GM21360 (cell line): Measurements from ENCODE around the gene UTS2R.
"Not testable (repeated sequence)": the region's sequence is repeated elsewhere in the genome, so short reads cannot be mapped to it uniquely, and the experiment has no call there.

ENCODE experiments used
- ATAC-seq: cut with Tn5 transposase; IDR thresholded peaks from one replicate; pipeline ENCODE4 v1.9.1; 2021; ENCODE audit warnings: mild to moderate bottlenecking, moderate library complexity; ENCODE audit not compliant: unreplicated experiment

UTS2R gene

GRCh38 chr17:82406131-82406671, 34.6 kb downstream of the UTS2R start:
- no peak for ATAC-seq

GRCh38 chr17:82407255-82407654, 35.7 kb downstream of the UTS2R start:
- ATAC-seq, result no peak

DNA sequence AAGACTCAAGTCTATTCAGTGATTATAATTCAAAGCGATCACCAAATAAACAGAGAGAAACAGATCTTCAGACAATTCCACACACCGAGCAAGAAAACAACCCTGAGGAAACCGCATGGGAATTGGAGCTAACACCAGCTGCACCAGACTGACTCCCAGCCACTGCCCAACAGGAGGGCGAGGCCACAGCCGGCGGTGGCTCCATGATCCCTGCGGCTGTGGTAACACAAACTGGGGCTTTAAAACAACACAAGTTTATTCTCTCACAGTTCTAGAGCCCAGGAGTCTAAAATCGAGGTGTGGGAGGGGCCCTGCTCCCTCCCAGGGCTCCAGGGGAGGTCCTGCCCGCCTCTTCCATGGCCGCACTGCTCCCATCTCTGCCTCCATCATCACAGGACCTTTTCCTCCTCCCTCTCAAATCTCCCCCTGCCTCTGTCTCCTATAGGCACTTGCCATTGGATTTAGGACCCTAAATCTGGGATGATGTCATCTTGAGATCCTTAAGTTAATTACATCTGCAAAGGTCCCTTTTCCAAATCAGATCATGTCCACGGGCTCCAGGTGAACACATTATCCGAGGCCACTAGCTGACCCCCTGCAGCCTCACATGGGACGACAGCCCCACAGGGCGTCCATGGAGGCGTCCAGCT, 36.8 kb downstream of the UTS2R start:
- no peak for ATAC-seq

- ATAC-seq, result no peak
Measured at GRCh38 chr17:82408938-82409318, 37.4 kb downstream of the UTS2R start.

DNA sequence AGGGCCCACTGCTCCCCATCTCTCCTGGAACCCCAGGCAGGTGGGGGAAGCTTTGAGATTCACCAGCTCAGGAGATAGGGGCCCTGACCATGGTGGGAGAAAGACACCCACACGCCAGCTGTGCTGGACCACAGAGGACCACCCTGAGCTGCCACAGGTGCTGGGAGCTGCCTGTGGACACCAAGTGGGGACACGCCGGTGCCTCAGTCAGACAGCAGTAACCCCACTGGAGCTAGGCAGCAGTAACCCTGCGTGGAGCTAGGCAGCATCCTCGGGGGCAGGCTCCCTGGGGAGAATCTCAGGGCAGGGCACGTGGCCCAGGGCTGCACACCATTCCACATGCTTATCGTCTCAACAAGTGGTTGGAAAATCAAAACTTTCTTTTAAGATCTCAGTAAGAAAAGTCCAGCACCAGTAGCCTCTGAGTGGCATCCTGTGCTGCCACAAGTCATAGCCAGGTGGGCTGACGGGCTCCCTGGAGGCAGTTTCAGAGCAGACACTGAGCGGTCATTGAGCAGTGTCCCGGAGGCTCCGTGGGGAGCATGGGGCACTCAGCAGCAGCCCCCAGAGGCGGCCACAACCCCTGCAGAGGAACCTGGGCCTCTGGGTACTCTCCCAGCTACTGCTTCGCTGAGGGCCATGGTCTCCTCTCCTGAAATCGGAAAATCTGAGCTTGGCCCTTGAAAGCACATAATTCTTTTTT, 38.6 kb downstream of the UTS2R start:
- no peak for ATAC-seq

DNA sequence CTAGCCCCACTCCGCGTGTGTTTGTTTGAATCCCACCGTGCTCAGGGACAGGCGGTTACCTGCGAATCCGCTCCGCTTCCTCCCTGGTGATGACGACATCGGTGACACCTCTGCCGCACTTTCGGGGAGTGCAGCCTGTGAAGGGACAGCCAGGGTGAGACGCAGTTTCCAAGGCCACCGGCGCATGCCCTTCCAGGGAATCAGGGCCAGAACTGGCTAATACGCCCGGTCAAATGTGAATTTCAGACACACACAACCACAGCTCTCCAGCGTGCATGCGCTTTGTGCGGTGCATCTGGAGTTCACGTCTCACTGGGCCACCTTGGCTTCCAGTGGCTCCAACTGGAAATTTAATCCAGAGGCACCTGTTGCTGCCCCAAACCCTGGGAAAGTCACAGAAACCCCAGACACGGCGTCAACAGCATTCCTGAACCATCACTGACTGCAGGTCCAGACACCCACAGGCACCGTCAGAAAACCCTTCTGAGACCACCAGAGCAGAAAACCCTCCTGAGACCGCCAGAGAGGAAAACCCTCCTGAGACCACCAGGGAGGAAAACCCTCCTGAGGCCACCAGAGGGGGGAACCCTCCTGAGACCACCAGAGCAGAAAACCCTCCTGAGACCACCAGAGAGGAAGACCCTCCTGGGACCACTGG, 40.0 kb downstream of the UTS2R start:
- ATAC-seq, result no peak

DNA sequence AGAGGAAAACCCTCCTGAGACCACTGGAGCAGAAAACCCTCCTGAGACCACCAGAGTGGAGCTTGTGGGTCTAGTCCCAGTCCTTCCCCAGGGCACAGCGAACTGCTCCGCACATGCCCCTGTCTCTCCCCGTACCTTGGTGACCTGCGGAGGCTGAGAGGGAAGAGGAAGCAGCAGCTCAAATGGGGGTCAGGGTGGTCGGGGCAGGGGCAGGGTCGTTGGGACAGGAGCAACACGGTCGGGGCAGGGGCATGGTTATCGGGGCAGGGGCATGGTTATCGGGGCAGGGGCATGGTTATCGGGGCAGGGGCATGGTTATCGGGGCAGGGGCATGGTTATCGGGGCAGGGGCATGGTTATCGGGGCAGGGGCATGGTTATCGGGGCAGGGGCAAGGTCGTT, 40.5 kb downstream of the UTS2R start:
- not testable (repeated sequence) for ATAC-seq

GRCh38 chr17:82412535-82413520, 41.3 kb downstream of the UTS2R start:
- ATAC-seq, result no peak

DNA sequence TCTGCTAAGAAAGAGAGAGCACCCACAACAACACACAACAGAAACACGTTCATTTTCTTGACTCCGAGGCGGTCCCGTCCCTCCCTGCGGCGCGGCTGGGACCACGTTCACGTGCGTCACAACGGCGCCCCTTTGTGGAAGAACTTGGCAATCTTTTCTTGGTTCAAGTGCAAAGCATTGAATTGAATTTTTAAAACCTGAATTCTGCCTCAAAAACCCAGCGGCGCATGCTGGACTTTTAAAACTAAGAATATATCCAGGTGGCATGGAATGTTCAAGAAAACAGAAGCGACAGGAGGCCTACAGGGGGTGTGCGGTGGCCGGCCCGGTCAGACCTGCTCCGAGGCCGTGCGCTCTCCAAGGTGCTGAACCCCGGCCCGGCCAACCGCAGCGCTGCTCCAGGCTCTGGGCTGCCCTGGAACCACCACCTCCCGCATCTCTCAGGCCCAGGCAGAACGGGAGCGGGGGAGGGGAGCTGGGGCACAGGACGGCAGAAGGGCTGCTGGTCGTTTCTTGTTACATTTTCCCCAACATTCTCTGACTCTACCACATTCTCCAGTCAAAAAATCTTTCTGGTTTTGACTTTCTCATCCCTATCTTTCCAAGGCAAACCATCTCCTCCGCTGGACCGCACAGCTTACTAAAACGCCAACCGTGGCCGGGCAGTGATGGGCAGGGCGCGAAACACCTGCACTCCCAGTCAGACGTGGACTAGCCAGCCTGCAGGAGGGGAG, 43.1 kb downstream of the UTS2R start:
- no peak for ATAC-seq

DNA sequence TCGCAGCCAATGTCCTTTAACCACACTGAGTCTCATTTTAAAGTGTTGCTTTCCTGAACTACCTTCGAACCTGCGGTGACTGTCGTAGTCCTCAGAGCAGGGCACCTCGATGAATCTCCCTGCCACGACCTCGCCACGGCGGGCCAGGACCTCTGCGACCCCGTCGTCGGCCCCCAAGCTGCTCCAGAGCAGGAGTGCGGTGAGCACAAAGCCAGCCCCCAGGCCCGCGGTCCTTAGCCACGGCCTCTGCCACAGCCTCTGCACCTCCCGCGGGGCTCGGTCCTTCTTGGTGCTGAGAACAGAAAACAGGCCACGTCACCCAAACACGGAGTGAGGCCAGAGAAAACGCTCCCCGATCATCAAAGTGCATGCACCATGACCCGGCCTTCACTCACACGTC, 43.8 kb downstream of the UTS2R start:
- no peak for ATAC-seq

- no peak for ATAC-seq
Measured at GRCh38 chr17:82415786-82416185, 44.2 kb downstream of the UTS2R start.

GRCh38 chr17:82416264-82416663, 44.7 kb downstream of the UTS2R start:
- ATAC-seq, result no peak

DNA sequence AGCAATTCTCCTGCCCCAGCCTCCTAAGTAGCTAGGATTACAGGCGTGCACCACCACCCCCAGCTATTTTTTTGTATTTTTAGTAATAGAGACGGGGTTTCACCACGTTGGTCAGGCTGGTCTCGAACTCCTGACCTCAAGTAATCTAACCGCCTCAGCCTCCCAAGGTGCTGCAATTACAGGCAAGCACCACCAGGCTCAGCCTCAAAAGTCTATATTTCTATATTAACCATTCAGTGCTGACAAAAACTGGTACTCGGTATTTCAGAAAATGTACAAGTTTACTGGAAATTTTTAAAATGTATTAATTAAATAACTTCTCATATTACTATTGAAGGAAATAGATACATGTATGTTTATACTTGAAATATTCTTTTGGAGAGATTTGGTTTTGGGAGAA, 45.2 kb downstream of the UTS2R start:
- ATAC-seq, result no peak

GRCh38 chr17:82418001-82418986, 46.7 kb downstream of the UTS2R start, which contains the start of the genes HEXD and OGFOD3:
HEXD (plus strand) TSS chr17:82418347; CDS start chr17:82419800, 1,453 bp downstream.
OGFOD3 (minus strand) TSS chr17:82418586; CDS start chr17:82418485, 101 bp downstream.
- peak; percentile 81 for ATAC-seq

DNA sequence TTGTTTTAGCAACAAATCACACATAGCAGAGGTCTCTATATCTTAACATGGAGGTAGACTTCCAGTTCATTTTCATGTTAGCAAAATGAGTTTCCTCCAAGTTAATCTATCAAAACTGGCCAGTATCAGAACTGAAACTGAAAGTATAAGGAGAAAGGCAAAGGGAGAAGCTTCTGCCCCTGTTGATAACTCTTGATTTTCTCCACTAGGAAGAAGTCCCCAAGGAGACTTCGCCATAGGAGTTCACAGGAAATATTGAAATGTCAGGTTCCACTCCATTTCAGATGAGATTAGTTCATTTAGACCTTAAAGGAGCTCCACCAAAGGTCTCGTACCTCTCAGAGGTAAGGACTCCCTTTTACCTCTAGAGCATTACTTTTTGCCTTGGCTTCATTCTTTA, 48.0 kb downstream of the UTS2R start:
- no peak for ATAC-seq

- ATAC-seq, result no peak
Measured at GRCh38 chr17:82424001-82424862, 52.7 kb downstream of the UTS2R start.

GRCh38 chr17:82424863-82425159, 53.2 kb downstream of the UTS2R start:
- no peak for ATAC-seq
